Panc1 (cell line): ENCODE data around the gene GRID1. TPM values are rescaled to one million over a fixed set of nuclear protein-coding genes. Genes with fewer than 3 reads are reported as not detected.

ENCODE experiments used
- ATAC-seq: fragments of 200-7000 bp; cut with Tn5 transposase; 2 replicates; pipeline ENCODE4 v1.9.1; 2020; ENCODE audit warnings: mild to moderate bottlenecking, moderate library complexity
- BruUV-seq: library from RNA; stranded (reverse); fragments of 400-500 nt; replicated peaks from 2 replicates; lab custom pipeline; 2021; lab: Mats Ljungman, UMichigan
- CTCF ChIA-PET: fragments of 300-600 bp; sonication (Branson Sonifier 250); formaldehyde crosslinking; loops from one replicate; lab custom pipeline; 2022; ENCODE audit warnings: antibody characterized with exemption; lab: Charles Lee
- POLR2A ChIA-PET: fragments of 300-600 bp; sonication (Branson Sonifier 250); formaldehyde crosslinking; loops from one replicate; lab custom pipeline; 2022; ENCODE audit warnings: antibody characterized with exemption; lab: Charles Lee
- DNase-seq: peaks from one replicate; pipeline ENCODE4 v3.0.0-alpha.2; 2010; ENCODE audit warnings: low read depth, low spot score
- H3K27ac ChIP-seq: 2 replicates; pipeline ENCODE4 v1.5.1; 2011; ENCODE audit warnings: mild to moderate bottlenecking, low read length, inconsistent platforms
- H3K27me3 ChIP-seq: fragments of 200-500 bp; sonication (Bioruptor generic); 2 replicates; pipeline ENCODE4 v1.6.0; 2014; ENCODE audit warnings: low read length, inconsistent platforms; ENCODE audit not compliant: control insufficient read depth, insufficient read depth
- H3K36me3 ChIP-seq: fragments of 200-500 bp; sonication (Bioruptor generic); 2 replicates; pipeline ENCODE4 v1.5.1; 2014; ENCODE audit warnings: inconsistent platforms, mild to moderate bottlenecking, low read length, moderate library complexity; ENCODE audit not compliant: control insufficient read depth, insufficient read depth
- H3K4me1 ChIP-seq: 2 replicates; pipeline ENCODE4 v1.5.1; 2011; ENCODE audit warnings: inconsistent platforms, mild to moderate bottlenecking, low read length, moderate library complexity; ENCODE audit not compliant: control insufficient read depth, insufficient read depth
- H3K4me3 ChIP-seq, 2 experiments: 2 replicates each; pipeline ENCODE4 v1.5.1; 2011 to 2012; ENCODE audit warnings: low read depth in 2 of 2, low read length in 2 of 2, mild to moderate bottlenecking in 2 of 2, inconsistent platforms in 1 of 2, moderate library complexity in 1 of 2
- H3K9me3 ChIP-seq: fragments of 200-500 bp; sonication (Bioruptor generic); 2 replicates; pipeline ENCODE4 v1.5.1; 2014; ENCODE audit warnings: low read depth, mild to moderate bottlenecking, inconsistent platforms, low read length, moderate library complexity; ENCODE audit not compliant: control insufficient read depth, insufficient read depth
- CTCF ChIP-seq: fragments of 450-650 bp; IDR thresholded peaks from 2 replicates; pipeline ENCODE4 v1.5.1; 2017; ENCODE audit warnings: mild to moderate bottlenecking
- POLR2AphosphoS5 ChIP-seq: IDR thresholded peaks from 2 replicates; pipeline ENCODE4 v1.6.1; 2012; ENCODE audit warnings: mild to moderate bottlenecking, low read depth, low read length, moderate library complexity
- REST ChIP-seq, 2 experiments: IDR thresholded peaks; 2 replicates each; pipeline ENCODE4 v1.6.1; 2011 to 2012; ENCODE audit warnings: low read depth in 2 of 2, control low read depth in 1 of 2, low read length in 1 of 2, mild to moderate bottlenecking in 1 of 2, moderate library complexity in 1 of 2; ENCODE audit not compliant: insufficient read depth in 1 of 2
- SIN3A ChIP-seq: IDR thresholded peaks from 2 replicates; pipeline ENCODE4 v1.6.1; 2012; ENCODE audit warnings: low read depth, mild to moderate bottlenecking, low read length, moderate library complexity, borderline replicate concordance; ENCODE audit not compliant: insufficient read depth
- TCF7L2 ChIP-seq: IDR thresholded peaks from 2 replicates; pipeline ENCODE4 v1.6.1; 2011; ENCODE audit warnings: mild to moderate bottlenecking, low read depth, low read length, inconsistent platforms
- in situ Hi-C: cut with HindIII; loops from 2 replicates; pipeline ENCODE4 v1.10.0; 2016; ENCODE audit warnings: low sequenced_read_pairs, low pct_unique_long_range_greater_than_20kb
- intact Hi-C: fragments of 100-400 bp; cut with micrococcal nuclease; formaldehyde crosslinking; loops from one replicate; pipeline ENCODE4 v1.10.0; 2022; ENCODE audit not compliant: unreplicated experiment
- total RNA-seq: library from RNA; stranded (reverse); gene quantifications from one replicate; pipeline ENCODE4 v1.2.1, GENCODE V29; 2021; ENCODE audit not compliant: unreplicated experiment

GRID1 gene
- total RNA-seq, 1 experiment from 2014 or later, result 2.3 TPM

DNA sequence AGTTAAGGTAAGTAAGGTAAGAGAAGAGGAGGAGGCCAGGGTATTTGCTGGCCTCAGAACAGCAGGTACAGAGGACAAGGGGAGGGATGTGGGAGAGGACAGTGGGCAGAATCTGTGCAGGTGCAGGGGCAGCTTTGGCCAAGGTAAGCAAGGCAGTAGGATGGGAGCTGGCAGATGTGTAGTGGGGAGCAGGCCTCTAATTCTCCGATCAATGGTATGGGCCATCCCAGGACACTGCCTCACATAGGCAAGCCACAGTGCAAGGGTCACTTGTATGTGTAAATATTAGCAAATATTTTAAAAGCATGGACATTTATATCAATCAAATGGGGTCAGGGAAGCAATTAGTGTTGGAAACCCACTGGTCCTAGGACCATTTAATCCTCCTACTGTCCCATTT, 373.5 kb downstream of the GRID1 start:
- in situ Hi-C loops (no loop called here), intact Hi-C loops (loop anchor here (10.0 kb wide), 1 partner anchor 382 kb away; no protein-coding TSS in a partner anchor)
- DNase-seq (no peak), ATAC-seq (no peak)
- POLR2A ChIA-PET, result no interaction called here
- Histone ChIP-seq H3K9me3 (peaks cover 7% of the 10 kb centered on the region; the same call in 1 of the 2 replicates), H3K36me3 (no peaks in the 10 kb centered on the region), H3K27ac (no peak overlapping the region), H3K4me1 (no peaks in the 10 kb centered on the region), H3K27me3 (peaks cover 2% of the 10 kb centered on the region), H3K4me3 (no peak overlapping the region)
- BruUV-seq, result no TSS peak
- TF ChIP-seq TCF7L2 (no peak), SIN3A (no peak), POLR2AphosphoS5 (no peak), CTCF (no peak), REST (IDR thresholded peaks at IDR 0.05; ENCODE audit: insufficient read depth in 1 of 2, low read depth in 2 of 2, low read length in 1 of 2) (no peak)
- CTCF ChIA-PET, result no interaction called here

GRCh38 chr10:85992324-85992723, 374.3 kb downstream of the GRID1 start:
- no peak for TF ChIP-seq POLR2AphosphoS5
- TF ChIP-seq SIN3A, result no peak
- no peak for TF ChIP-seq TCF7L2
- TF ChIP-seq REST (IDR thresholded peaks at IDR 0.05; ENCODE audit: insufficient read depth in 1 of 2, low read depth in 2 of 2, low read length in 1 of 2), result no peak
- no peak for TF ChIP-seq CTCF
- peaks cover 2% of the 10 kb centered on the region for H3K27me3 ChIP-seq
- H3K27ac ChIP-seq, result no peak overlapping the region
- DNase-seq (no peak), ATAC-seq (no peak)
- intact Hi-C loops (loop anchor here (10.0 kb wide), 1 partner anchor 382 kb away; no protein-coding TSS in a partner anchor), in situ Hi-C loops (no loop called here)
- no peaks in the 10 kb centered on the region for H3K9me3 ChIP-seq
- BruUV-seq, result no TSS peak
- no peak overlapping the region for H3K4me3 ChIP-seq
- CTCF ChIA-PET, result no interaction called here
- H3K4me1 ChIP-seq, result no peaks in the 10 kb centered on the region
- POLR2A ChIA-PET, result no interaction called here
- no peaks in the 10 kb centered on the region for H3K36me3 ChIP-seq
